AG08396 (cell line): ENCODE results near the gene FBN2.
A peak's percentile ranks its signal among the peaks of the same experiment; 100 is the strongest.

ENCODE experiments used
- DNase-seq: peaks from one replicate; pipeline ENCODE4 v3.0.0; 2012; ENCODE audit warnings: low spot score, mixed read lengths

The FBN2 gene

GRCh38 chr5:128252756-128253155 is 285.3 kb downstream of the FBN2 start:
- DNase-seq, result no peak

- DNase-seq, result no peak
These were observed 285.8 kb downstream of the FBN2 start for GRCh38 chr5:128252196-128252595.

DNA sequence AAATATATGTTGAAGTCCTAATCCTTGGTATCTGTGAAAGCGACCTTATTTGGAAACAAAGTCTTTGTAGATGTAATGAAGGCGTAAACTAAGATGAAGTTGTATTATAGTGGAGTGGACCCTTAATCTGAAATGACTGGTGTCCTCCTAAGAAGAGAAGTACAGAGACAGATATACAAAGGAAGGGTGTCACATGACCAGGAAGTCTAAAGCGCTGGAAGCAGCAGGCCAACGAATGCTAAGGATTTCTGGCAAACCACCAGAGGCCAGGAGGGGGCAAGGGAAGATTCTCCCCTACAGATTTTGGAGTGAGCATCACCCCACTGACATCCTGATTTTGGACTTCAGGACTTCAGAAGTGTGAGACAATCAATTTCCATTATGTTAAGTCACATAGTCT is 292.1 kb downstream of the FBN2 start:
- DNase-seq, result no peak

DNA sequence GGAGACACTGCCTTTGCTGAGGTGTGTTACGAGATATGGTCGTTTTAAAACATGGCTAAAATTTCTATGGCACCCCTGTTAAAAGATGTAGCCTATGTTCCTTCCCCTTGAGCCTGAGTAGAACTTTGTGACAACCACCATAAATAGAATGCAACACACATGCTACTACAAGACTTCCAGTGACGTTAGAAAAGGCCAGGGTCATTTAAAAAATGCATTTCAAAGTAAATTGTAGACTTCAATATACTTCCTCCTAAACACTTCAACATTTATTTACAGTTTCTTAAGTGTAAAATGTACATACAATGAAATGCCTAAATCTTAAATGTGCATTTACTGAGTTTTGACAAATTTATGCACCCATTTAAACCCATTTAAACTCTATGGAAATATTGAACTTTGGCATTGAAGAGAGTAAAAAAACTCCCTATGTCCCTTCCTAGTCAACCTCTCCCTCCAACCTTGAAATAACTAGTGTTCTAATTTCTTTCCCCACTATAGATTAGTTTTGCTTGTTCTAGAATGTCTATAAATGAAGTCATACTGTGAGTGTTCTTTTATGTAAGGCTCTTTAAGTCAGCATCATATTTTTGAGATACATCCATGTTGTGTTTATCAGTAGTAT is 294.0 kb downstream of the FBN2 start:
- DNase-seq, result no peak

GRCh38 chr5:128241051-128241695 is 296.9 kb downstream of the FBN2 start:
- DNase-seq, result no peak

- no peak for DNase-seq
These were observed 300.5 kb downstream of the FBN2 start for GRCh38 chr5:128237546-128237945.

- no peak for DNase-seq
These were observed 301.0 kb downstream of the FBN2 start for GRCh38 chr5:128237000-128237399.

DNA sequence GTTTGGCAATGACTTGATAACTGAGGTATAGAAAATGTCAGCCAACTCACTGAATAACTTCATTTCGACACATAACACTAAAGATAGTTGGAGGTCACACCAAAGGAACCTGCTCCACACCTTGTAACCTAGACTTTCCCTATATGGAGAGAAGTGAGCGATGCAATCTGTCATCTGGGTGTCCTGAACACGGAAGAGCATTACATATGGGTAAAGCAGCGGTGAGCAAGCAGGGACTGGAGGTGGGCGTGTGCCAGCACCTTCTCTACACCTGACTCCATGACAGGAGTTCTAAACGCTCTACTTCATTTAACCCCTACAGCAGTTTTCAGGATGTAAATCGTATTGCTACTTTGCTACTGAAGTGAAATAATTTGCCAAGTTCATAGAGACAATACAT is 301.7 kb downstream of the FBN2 start:
- no peak for DNase-seq

DNA sequence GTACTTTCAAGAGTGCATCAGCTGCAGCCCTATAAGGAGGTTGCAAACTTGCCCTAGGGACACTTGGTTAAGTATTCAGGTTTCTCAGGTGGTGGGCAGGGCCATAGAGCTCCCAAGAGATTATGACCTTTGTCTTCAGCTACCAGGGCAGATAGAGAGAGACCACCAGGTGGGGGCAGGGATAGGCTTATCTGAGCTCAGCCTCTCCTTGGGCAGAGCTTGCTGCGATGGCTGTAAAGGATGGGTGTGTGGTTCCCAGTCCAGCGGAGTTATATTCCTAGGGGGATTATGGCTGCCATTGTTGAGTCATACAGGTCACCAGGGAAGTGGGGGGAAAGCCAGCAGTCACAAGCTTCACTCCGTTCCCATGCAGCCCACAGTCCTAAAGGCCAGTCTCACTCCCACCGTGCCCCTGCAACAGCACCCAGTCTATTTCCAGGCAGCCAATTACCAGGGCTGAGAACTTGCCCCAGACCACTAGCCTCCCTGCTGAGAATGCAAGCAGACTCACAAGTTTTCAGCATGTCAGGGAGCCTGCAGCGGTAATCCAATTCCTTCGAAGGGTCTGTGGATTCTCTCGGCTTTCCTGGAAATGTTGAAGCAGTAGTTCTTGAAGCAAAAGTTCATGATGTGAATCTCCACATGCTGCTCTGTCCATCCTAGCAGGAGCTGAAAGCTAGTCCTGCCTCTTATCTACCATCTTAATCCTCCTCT is 303.0 kb downstream of the FBN2 start:
- no peak for DNase-seq

DNA sequence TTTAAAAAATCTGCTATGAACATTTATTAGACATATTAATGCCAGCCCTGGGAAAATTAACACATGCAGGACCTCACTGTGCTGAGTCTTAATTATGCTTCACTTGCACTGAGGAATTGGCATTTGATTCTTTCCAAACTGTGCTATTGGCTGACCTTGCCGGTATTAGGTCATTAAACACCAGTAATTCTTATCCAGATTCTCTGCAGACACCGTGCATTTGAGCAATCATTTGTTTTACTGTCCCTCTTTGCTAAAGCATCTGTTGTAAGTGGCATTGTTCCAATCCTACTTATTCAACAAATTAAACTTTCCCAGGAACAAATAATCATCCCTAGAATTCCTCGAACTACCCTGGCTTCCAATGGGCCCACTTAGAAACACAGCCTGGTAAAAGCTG is 309.5 kb downstream of the FBN2 start:
- no peak for DNase-seq

GRCh38 chr5:128228008-128228407 is 310.0 kb downstream of the FBN2 start:
- DNase-seq, result peak; percentile 26

DNA sequence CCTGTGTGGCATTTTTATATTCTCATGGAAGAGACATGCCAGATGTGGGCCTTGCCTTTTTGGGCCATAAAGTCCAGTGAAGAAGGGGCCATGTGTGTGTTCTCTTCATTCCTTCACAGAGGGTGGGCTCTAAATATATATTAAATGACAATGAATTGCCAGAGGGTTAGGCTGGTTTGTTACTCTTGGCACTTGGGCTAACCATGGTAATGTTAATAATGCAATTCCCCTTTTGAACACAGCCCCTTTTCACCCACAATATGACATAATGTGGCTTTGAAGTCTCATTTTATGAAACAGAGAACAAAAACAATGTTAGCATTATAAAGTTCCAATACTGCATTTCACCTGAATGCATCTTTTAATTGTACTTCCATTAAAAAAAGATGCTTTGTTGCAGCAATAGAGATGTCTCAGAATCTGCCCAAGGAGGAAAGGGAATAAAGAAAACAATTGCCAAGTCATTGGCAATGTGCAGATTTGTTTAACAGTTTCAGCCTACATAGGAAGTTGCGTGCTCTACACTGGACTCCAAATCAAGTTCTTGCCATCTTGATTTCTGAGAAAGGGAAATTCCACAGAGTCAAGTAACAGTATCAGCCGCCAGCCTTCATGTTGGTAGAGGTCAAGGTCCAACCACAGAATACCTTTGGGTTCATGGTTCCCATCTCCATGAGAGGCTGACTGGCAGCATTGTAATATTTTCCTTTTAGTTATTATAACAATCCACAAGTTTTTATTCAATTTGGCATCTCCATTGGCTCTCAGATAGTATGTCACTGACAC is 312.6 kb downstream of the FBN2 start:
- DNase-seq, result no peak

DNA sequence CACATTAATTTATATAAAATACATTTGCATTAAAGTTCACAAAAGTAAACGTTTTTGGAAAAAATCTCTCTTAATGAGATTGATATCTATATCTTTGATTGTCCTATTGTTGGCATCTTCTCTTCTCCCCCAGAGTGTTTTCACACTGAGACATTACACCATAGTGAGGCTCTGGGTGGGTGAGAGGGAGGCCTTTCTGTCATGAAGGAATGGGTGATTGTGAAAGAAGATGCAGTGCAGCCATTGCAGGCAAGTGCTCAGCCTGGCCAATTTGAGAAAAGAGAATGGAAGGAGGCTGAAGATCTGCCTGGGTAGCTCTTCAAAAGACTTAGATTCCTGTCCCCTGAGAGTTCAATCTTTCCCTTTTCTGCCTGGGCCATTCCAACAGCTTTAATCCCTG is 313.7 kb downstream of the FBN2 start:
- no peak for DNase-seq

- DNase-seq, result no peak
These were observed 317.2 kb downstream of the FBN2 start for GRCh38 chr5:128220841-128221240.

- DNase-seq, result peak; percentile 45
These were observed 321.0 kb downstream of the FBN2 start for GRCh38 chr5:128216860-128217531.

- no peak for DNase-seq
These were observed 321.8 kb downstream of the FBN2 start for GRCh38 chr5:128216285-128216684.

- DNase-seq, result no peak
These were observed 324.2 kb downstream of the FBN2 start for GRCh38 chr5:128213833-128214232.

GRCh38 chr5:128213340-128213739 is 324.7 kb downstream of the FBN2 start:
- peak; percentile 39 for DNase-seq

GRCh38 chr5:128212191-128212806 is 325.7 kb downstream of the FBN2 start:
- DNase-seq, result no peak

DNA sequence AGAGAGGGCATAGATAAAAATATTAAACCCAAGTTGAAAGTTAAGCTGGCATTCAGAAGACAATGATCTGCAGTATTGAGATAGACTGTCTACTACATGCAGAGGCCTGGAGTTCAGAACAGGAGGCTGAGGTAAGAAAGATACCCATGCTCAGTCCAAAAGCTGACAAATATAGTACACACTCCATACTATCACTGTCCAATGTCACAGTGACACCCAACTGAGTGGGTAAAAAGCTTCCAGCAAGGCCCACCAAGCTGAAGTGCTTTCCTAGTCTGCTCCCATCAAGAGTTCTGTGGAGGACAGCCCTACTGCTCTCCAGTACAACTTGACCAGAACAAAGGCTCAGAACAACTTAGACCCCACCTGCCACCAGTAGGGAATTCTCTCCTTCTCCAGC is 329.6 kb downstream of the FBN2 start:
- no peak for DNase-seq
